Cardiac muscle cell (in vitro differentiated cells and primary cell): ENCODE results near the gene PLA2G2F. TPM values are rescaled to one million over a fixed set of nuclear protein-coding genes. Genes with fewer than 3 reads are reported as not detected.

ENCODE experiments used
- DNase-seq, 2 donors: peaks; one replicate each; pipeline versions ENCODE4 v3.0.0 to v3.0.0-alpha.2; 2010 to 2017; ENCODE audit warnings: low read depth in 1 of 2, low spot score in 1 of 2
- H3K27ac ChIP-seq: fragments of 200-600 bp; sonication (generic); 2 replicates; pipeline ENCODE4 v1.5.1; 2016
- H3K27me3 ChIP-seq: fragments of 200-600 bp; sonication (generic); 2 replicates; pipeline ENCODE4 v1.6.0; 2016; ENCODE audit warnings: control low read depth
- H3K36me3 ChIP-seq: fragments of 200-600 bp; sonication (generic); 2 replicates; pipeline ENCODE4 v1.5.1; 2016; ENCODE audit warnings: control low read depth
- H3K4me1 ChIP-seq: fragments of 200-600 bp; sonication (generic); 2 replicates; pipeline ENCODE4 v1.8.1; 2017; ENCODE audit warnings: low read depth, mild to moderate bottlenecking, mixed run types
- H3K4me3 ChIP-seq: fragments of 200-600 bp; sonication (generic); 2 replicates; pipeline ENCODE4 v1.5.1; 2016; ENCODE audit warnings: mild to moderate bottlenecking
- H3K9me3 ChIP-seq: fragments of 200-600 bp; sonication (generic); 2 replicates; pipeline ENCODE4 v1.5.1; 2017; ENCODE audit warnings: low read depth, mild to moderate bottlenecking, control low read depth
- CTCF ChIP-seq: IDR thresholded peaks from 2 replicates; pipeline ENCODE4 v1.5.1; 2012; ENCODE audit warnings: low read depth, mild to moderate bottlenecking, low read length
- polyA plus RNA-seq: library from polyadenylated mRNA; unstranded; fragments of >200 nt; fragmentation: Nextera tagmentation; extraction: Ambion mirVana; gene quantifications from 2 replicates; pipeline ENCODE4 v1.2.1, GENCODE V29; 2016
- total RNA-seq: library from RNA; depleted of rRNA; stranded (reverse); fragments of >200 nt; gene quantifications from 2 replicates; pipeline ENCODE4 v1.2.3, GENCODE V29; 2016

Gene PLA2G2F
- total and polyA plus RNA-seq, 2 experiments from 2014 or later: not detected

- H3K27ac ChIP-seq: no peak overlapping the region
- H3K4me1 ChIP-seq: peaks cover 15% of the 10 kb centered on the region
- no peak for TF ChIP-seq CTCF
- no peak for DNase-seq
- no peaks in the 10 kb centered on the region for H3K27me3 ChIP-seq
- no peak overlapping the region for H3K4me3 ChIP-seq
- no peaks in the 10 kb centered on the region for H3K36me3 ChIP-seq
- H3K9me3 ChIP-seq: no peaks in the 10 kb centered on the region
Observed at GRCh38 chr1:20195462-20195780, 56.3 kb downstream of the PLA2G2F start.

GRCh38 chr1:20197329-20197791 is 58.2 kb downstream of the PLA2G2F start:
- no peak for TF ChIP-seq CTCF
- no peaks in the 10 kb centered on the region for H3K36me3 ChIP-seq
- peaks cover 7% of the 10 kb centered on the region for H3K27me3 ChIP-seq
- no peaks in the 10 kb centered on the region for H3K9me3 ChIP-seq
- no peak overlapping the region for H3K27ac ChIP-seq
- no peak for DNase-seq
- H3K4me3 ChIP-seq: no peak overlapping the region
- peaks cover 15% of the 10 kb centered on the region for H3K4me1 ChIP-seq

- DNase-seq: no peak
- H3K9me3 ChIP-seq: no peaks in the 10 kb centered on the region
- peaks cover 15% of the 10 kb centered on the region for H3K4me1 ChIP-seq
- no peak overlapping the region for H3K27ac ChIP-seq
- peaks cover 9% of the 10 kb centered on the region for H3K27me3 ChIP-seq
- H3K36me3 ChIP-seq: no peaks in the 10 kb centered on the region
- H3K4me3 ChIP-seq: no peak overlapping the region
- no peak for TF ChIP-seq CTCF
Observed at GRCh38 chr1:20198296-20198695, 59.2 kb downstream of the PLA2G2F start.

- DNase-seq: no peak
- TF ChIP-seq CTCF: no peak
- H3K27me3 ChIP-seq: peaks cover 16% of the 10 kb centered on the region
- H3K27ac ChIP-seq: no peak overlapping the region
- H3K36me3 ChIP-seq: no peaks in the 10 kb centered on the region
- no peaks in the 10 kb centered on the region for H3K9me3 ChIP-seq
- H3K4me1 ChIP-seq: peaks cover 15% of the 10 kb centered on the region
- no peak overlapping the region for H3K4me3 ChIP-seq
Observed at GRCh38 chr1:20198918-20199317, 59.8 kb downstream of the PLA2G2F start.

GRCh38 chr1:20199403-20199802 is 60.3 kb downstream of the PLA2G2F start:
- Histone ChIP-seq H3K4me3 (no peak overlapping the region), H3K27me3 (peaks cover 20% of the 10 kb centered on the region), H3K27ac (no peak overlapping the region), H3K9me3 (no peaks in the 10 kb centered on the region), H3K4me1 (peaks cover 15% of the 10 kb centered on the region), H3K36me3 (no peaks in the 10 kb centered on the region)
- DNase-seq: no peak
- TF ChIP-seq CTCF: no peak

GRCh38 chr1:20199840-20200239 is 60.7 kb downstream of the PLA2G2F start:
- H3K4me3 ChIP-seq: no peak overlapping the region
- no peak for TF ChIP-seq CTCF

More at GRCh38 chr1:20199840-20200239, 60.7 kb downstream of the PLA2G2F start:
- no peak for DNase-seq
- H3K27ac ChIP-seq: no peak overlapping the region
- H3K4me1 ChIP-seq: peaks cover 10% of the 10 kb centered on the region
- H3K36me3 ChIP-seq: no peaks in the 10 kb centered on the region
- H3K27me3 ChIP-seq: peaks cover 22% of the 10 kb centered on the region
- no peaks in the 10 kb centered on the region for H3K9me3 ChIP-seq
